Right renal cortex interstitium (tissue), 3 donors: ENCODE results near the gene MIEN1. TPM values are rescaled to one million over a fixed set of nuclear protein-coding genes. Genes with fewer than 3 reads are reported as not detected.
"Not testable (repeated sequence)": the region's sequence is repeated elsewhere in the genome, so short reads cannot be mapped to it uniquely, and the experiment has no call there.

ENCODE experiments used
- DNase-seq, 3 donors: peaks; one replicate each; pipeline ENCODE4 v3.0.0-alpha.2; 2013; ENCODE audit warnings: low read depth in 3 of 3, low spot score in 2 of 3
- polyA plus RNA-seq, 3 donors: library from polyadenylated mRNA; unstranded; fragments of 120-200 nt; gene quantifications; one replicate each; pipeline ENCODE4 v1.2.1, GENCODE V29; 2013; ENCODE audit not compliant: insufficient read length in 3 of 3

The MIEN1 gene
- 10 to 100 TPM; 31.7 to 37.5 (median 36.1) TPM for polyA plus RNA-seq

GRCh38 chr17:39730095-39730921 is at the start of gene MIEN1:
Gene MIEN1 (minus strand): TSS chr17:39730532. CDS start chr17:39730495, 37 bp downstream.
- DNase-seq, result no peak

GRCh38 chr17:39777534-39778365 is 47.4 kb upstream of the MIEN1 start:
- no peak for DNase-seq

DNA sequence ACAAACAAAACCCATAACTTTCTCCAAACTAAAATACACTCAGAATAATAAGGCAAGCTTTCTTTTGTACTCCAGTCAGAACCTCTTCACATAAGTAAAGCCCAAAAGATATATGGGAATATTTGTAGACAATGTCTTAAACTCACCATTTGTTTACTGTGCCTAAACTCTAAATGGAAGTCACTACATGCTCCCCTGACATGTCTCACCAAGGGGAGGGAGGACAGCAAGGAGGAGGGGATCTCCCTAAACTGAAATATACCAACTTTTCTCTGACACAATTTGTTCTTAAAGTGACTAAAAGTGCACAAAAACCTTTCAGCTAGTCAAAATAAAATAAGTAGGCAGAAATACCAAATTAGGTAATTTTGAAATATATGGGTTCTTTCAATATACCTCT is 45.9 kb upstream of the MIEN1 start:
- DNase-seq, result no peak

DNA sequence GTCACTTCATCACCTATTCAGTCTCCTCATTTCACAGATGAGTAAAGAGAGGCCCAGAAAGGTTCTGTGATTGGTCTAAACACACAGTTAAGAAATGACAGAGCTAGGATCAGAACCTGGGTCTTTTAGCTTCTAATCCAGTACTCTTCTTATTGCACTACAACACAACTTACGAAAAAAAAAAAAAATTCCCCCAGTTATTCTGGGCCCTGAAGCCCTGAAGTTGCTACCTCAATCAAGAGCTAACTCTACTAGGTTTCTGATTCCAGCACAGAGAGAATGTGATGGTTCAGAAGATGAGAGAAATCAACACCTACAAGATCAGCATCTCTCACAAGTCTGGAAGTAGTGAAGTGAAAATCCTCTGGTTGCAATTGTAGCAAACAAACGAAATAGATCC is 44.7 kb upstream of the MIEN1 start:
- no peak for DNase-seq

- no peak for DNase-seq
Observed at GRCh38 chr17:39774047-39774446, 43.7 kb upstream of the MIEN1 start.

DNA sequence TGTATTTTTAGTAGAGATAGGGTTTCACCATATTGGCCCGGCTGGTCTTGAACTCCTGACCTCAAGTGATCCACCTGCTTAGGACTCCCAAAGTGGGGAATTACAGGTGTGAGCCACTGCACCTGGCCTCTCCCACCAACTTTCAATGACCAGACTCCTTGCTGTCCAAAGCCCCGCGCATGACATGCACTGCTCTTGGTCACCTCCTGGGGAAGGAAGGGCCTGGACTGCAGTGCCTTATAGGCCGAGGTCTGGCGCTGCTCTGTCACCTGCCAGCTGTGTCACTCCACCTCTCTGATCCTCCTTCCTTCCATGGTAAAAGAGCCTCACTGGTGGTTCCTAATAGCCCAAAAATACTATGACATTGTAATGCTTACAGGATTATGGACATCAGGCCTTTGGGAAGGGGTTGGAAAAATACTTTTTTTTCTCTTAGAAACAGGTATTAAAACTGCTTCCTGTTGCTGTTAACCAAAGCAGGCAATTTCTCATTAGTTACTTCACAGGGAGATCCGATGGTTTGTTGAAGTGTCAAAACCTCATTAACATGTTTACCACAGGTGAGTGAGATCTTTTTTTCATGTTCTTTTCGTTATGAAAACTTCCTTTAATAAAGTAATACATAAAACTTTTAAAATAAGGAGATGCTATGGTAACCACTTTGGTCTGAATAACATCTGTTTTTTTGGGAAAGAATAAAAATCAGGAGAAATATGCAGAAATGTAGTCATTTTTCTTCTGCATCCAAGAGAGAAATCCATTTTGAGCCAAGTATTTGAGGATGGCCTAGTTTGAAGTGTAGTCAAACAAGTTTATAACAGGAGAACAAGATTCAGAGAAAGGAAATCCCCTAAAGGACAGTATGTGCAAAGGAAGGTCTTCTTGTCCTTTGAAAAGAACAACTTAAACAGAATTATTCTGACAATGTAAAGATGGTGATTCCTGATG is 42.9 kb upstream of the MIEN1 start:
- DNase-seq, result no peak

DNA sequence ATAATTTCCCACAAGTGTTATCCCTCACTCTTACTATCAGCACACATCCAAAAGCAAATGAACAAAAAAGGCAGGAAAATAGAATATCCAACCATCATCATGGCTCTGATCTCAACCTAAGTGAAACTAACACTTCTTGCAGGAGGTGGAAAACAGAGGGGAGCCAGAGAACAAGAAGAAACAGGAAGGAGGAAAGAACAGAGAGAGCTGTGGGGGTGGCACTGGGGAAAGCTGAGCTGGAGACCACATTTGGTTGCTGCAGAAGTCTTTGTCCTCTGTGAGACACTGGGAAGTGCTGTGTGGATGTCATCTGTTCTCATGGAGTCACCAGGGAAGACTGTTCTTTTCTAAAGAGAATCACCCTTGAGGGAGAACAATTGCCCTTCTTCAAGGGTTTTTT is 42.1 kb upstream of the MIEN1 start:
- no peak for DNase-seq

DNA sequence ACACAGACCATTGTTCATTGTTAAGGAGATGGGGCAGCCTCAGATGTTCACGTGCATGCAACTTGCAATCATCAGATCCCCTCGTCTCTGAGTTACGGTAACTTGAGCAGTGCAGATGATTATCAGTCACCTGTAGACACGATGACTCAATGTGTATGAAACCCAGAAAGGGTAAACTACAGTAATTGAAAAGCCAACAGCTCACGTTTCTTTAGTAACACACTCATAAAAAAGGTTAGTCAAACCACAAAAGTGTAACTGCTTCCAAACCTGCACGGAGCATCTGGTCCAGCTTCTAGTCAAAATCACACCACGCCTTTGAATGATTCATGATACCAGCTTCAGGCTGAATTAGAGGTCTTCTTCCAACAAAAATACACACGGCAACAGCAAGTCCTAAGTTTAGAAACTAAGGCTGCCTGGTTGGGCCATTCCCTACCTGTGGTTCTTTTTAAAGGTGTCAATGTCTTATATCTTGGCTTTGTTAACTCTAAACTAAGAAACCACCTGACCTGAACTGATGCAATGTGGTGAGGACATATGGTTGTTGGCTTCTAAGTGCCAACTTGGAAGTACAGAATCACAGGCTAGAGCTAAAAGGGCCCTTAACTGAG is 39.7 kb upstream of the MIEN1 start:
- DNase-seq, result no peak

- DNase-seq, result no peak
Observed at GRCh38 chr17:39767147-39767546, 36.8 kb upstream of the MIEN1 start.

GRCh38 chr17:39765766-39766165 is 35.4 kb upstream of the MIEN1 start:
- DNase-seq, result no peak

DNA sequence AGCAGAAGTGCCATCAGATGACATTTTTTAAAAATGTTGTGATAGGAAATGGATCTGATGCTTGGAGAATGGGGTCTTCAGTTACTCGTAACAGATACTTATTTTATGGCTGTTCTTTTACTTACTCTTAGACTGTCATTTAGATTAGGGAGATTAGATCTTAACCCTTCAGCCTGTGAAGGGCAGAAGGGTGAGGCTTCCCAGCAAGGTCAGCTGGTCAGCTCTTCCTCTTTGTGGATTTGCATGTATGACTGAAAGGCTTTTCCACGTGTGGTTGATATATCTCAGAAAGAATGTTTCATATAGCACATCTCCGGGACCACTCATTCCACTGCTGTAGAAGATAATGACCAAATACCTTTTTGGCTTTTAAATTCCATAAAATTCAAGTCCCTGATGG is 34.8 kb upstream of the MIEN1 start:
- no peak for DNase-seq

DNA sequence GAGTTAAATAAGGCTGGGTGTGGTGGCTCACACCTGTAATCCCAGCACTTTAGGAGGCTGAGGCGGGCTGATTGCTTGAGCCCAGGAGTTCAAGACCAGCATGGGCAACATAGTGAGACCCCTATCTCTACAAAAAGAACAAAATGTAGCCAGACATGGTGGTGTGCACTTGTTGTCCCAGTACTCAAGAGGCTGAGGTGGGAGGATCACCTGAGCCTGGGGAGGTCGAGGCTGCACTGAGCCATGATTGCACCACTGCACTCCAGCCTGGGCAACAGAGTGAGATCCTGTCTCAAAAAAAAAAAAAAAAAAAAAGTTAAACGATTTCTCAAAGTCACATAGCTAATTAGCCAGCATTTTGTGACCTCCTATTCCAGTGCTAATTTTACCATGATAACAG is 33.8 kb upstream of the MIEN1 start:
- DNase-seq, result not testable (repeated sequence)

DNA sequence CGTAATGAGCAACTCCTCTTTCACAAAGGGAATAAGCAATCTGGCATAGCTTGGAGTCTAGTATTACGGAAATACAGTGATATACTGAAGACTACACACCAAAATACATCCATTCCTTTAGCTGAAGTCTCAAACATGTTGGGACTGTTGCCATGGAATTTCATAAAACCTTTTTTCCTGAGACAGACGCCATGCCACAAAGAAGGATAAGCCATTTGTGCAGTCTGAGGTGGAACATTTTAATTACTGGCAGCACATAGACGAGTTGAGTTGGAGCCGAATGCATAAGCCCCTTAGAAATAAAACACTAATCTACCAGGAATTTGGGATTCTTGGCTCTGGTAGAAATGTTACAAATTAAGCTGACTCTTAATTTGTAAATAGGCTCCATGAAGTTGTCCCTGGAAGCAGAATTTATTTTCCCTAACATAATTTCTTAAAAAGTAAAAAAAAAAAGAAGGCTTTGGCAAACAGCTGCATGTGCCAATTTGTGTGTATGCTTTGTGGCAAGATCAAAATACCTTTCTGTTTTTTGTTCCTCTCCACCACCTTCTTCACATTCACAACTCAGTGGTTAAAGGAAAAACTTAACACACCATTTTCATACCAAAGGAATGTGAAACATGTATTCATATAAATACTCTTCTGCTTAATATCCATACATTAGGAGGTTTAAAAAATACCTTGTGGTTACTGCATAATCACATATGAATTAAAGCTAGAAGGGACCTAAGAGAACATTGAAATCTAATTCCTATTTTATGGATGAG is 32.9 kb upstream of the MIEN1 start:
- DNase-seq, result no peak

DNA sequence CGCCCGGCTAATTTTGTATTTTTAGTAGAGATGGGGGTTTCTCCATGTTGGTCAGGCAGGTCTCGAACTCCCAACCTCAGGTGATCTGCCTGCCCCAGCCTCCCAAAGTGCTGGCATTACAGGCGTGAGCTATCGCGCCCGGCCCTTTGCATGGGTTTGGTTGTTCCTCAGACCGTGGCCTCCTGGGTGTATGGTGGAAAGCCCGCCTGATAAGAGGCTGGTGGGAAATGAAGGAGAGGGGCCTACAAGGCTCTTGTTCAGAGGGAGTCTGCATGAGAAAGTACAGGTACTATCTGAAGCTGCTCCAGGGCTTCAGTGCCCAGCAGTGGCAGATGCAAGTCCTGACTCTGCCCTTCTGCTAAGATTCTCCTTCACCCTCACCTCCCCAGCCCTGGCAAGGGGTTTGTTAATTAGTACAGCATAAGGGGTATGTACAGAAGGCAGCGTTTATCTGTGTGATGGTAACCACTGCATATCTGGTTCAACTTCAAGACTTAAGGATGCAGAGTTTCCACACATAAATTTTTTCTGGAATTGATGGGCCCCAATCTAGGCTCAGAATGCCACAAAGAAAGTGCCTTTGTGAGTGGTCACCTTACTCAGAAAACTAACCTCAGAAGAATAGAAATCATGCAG is 31.6 kb upstream of the MIEN1 start:
- no peak for DNase-seq

DNA sequence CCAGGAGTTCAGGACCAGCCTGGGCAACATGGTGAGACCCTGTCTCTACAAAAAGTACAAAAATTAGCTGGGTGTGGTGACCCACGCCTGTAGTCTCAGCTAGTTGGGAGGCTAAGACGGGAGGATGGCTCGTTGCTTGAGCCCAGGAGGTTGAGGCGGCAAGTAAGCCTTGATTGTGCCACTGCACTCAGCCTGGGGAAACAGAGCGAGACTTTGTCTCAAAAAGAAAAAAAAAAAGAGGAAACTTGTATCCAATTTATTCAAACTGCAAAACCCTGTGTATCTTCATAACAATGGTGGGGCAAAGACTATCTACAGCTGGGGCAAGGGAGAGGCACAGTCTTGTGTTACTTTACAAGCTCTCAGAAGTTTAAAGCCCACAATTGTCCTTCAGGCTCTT is 28.9 kb upstream of the MIEN1 start:
- no peak for DNase-seq

- DNase-seq, result no peak
Observed at GRCh38 chr17:39757931-39758873, 27.9 kb upstream of the MIEN1 start.

DNA sequence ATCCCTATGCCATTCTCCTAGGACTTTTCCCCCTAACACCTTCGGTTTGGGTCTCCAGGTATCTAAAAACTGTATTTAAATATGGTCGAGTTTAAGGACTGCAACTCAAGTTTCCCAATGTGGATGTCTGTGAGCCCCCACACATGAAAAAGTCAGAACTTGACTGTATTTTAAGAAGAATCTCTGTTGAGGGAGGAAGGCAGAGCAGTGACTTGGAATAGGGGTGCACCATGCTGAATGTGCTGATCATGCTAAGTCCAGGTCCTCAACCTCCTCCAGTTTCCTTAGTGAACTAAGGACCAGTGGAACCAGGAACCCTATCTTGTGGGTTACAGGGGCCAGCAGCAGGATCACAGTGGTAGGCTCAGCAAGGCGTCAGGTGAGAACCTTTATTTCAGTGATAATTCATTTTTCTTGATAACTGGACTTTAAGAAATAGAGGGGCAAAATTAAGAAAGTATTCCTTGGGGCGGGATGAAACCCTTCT is 26.9 kb upstream of the MIEN1 start:
- DNase-seq, result no peak
